Progenitor cell of endocrine pancreas (in vitro differentiated cells): ENCODE data around the gene TRIP4. TPM values are rescaled to one million over a fixed set of nuclear protein-coding genes. Genes with fewer than 3 reads are reported as not detected.

Experiments used
- DNase-seq: peaks from one replicate; pipeline ENCODE4 v3.0.0; 2021; ENCODE audit warnings: low spot score; ENCODE audit not compliant: unreplicated experiment
- H3K27ac Mint-ChIP-seq: 2 replicates; pipeline ENCODE4 v1.8.0; 2021; ENCODE audit warnings: mild to moderate bottlenecking, moderate library complexity, mixed read lengths
- H3K27me3 Mint-ChIP-seq: 2 replicates; pipeline ENCODE4 v1.8.0; 2021; ENCODE audit warnings: mixed read lengths
- H3K36me3 Mint-ChIP-seq: 2 replicates; pipeline ENCODE4 v1.8.0; 2022; ENCODE audit warnings: mixed read lengths; ENCODE audit not compliant: insufficient read depth
- H3K4me1 Mint-ChIP-seq: 2 replicates; pipeline ENCODE4 v1.8.0; 2021; ENCODE audit warnings: low read depth, mixed read lengths
- H3K4me3 Mint-ChIP-seq: 2 replicates; pipeline ENCODE4 v1.8.0; 2021; ENCODE audit warnings: low read depth, mild to moderate bottlenecking, moderate library complexity, mixed read lengths
- H3K9me3 Mint-ChIP-seq: 2 replicates; pipeline ENCODE4 v1.8.0; 2021; ENCODE audit warnings: low read depth, mixed read lengths
- total RNA-seq: library from RNA; stranded (reverse); gene quantifications from 2 replicates; pipeline ENCODE4 v1.2.1, GENCODE V29; 2021
- TF ChIP-seq, protein P1 (sequence below): fragments of 200-600 bp; sonication (generic); IDR thresholded peaks from one replicate; pipeline ENCODE4 v1.5.0; 2021; ENCODE audit warnings: antibody characterized with exemption, mild to moderate bottlenecking; ENCODE audit not compliant: unreplicated experiment

Gene TRIP4
- total RNA-seq, 1 donor from 2014 or later = 27.9 TPM

GRCh38 chr15:64503640-64504039 is 116.0 kb downstream of the TRIP4 start:
- Mint-ChIP-seq H3K4me1 (peaks cover 38% of the 10 kb centered on the region), H3K27ac (no peak overlapping the region)

More at GRCh38 chr15:64503640-64504039, 116.0 kb downstream of the TRIP4 start:
- Mint-ChIP-seq H3K9me3 (no peaks in the 10 kb centered on the region), H3K4me3 (no peak overlapping the region), H3K27me3 (no peaks in the 10 kb centered on the region), H3K36me3 (peaks cover 15% of the 10 kb centered on the region)
- DNase-seq = no peak
- TF ChIP-seq, protein P1, sequence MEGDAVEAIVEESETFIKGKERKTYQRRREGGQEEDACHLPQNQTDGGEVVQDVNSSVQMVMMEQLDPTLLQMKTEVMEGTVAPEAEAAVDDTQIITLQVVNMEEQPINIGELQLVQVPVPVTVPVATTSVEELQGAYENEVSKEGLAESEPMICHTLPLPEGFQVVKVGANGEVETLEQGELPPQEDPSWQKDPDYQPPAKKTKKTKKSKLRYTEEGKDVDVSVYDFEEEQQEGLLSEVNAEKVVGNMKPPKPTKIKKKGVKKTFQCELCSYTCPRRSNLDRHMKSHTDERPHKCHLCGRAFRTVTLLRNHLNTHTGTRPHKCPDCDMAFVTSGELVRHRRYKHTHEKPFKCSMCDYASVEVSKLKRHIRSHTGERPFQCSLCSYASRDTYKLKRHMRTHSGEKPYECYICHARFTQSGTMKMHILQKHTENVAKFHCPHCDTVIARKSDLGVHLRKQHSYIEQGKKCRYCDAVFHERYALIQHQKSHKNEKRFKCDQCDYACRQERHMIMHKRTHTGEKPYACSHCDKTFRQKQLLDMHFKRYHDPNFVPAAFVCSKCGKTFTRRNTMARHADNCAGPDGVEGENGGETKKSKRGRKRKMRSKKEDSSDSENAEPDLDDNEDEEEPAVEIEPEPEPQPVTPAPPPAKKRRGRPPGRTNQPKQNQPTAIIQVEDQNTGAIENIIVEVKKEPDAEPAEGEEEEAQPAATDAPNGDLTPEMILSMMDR = no peak

Other genes with a start within 250 kb of the TRIP4 start
- 7.3 and 8.1 TPM in 2 replicates for gene SNX22, start 236.1 kb upstream of the TRIP4 start, total RNA-seq
- gene PPIB, start 224.8 kb upstream of the TRIP4 start, total RNA-seq = 491 and 499 TPM in 2 replicates
- 24.5 and 27.7 TPM in 2 replicates for gene CSNK1G1, start 31.7 kb upstream of the TRIP4 start, total RNA-seq
- 25.0 and 33.7 TPM in 2 replicates for gene PCLAF, start 6.4 kb upstream of the TRIP4 start, total RNA-seq
- gene ZNF609, start 72.7 kb downstream of the TRIP4 start, total RNA-seq = 72.0 and 75.3 TPM in 2 replicates